Glutamatergic neuron (in vitro differentiated cells): ENCODE measurements around the gene WDR75. TPM values are rescaled to one million over a fixed set of nuclear protein-coding genes. Genes with fewer than 3 reads are reported as not detected.
A peak's percentile ranks its signal among the peaks of the same experiment; 100 is the strongest.

Experiments used
- DNase-seq: peaks from one replicate; pipeline ENCODE4 v3.0.0; 2022
- H3K27ac Mint-ChIP-seq: one replicate; pipeline ENCODE4 v1.8.0; 2020; ENCODE audit warnings: mild to moderate bottlenecking, mixed read lengths, inconsistent platforms; ENCODE audit not compliant: unreplicated experiment
- H3K27me3 Mint-ChIP-seq: one replicate; pipeline ENCODE4 v1.8.0; 2020; ENCODE audit warnings: mild to moderate bottlenecking, moderate library complexity, mixed read lengths, inconsistent platforms; ENCODE audit not compliant: unreplicated experiment
- H3K36me3 Mint-ChIP-seq: one replicate; pipeline ENCODE4 v1.8.0; 2020; ENCODE audit warnings: mild to moderate bottlenecking, mixed read lengths, inconsistent platforms; ENCODE audit not compliant: unreplicated experiment
- H3K4me1 Mint-ChIP-seq: one replicate; pipeline ENCODE4 v1.8.0; 2020; ENCODE audit warnings: mild to moderate bottlenecking, low read depth, mixed read lengths, inconsistent platforms; ENCODE audit not compliant: unreplicated experiment
- H3K4me3 Mint-ChIP-seq: one replicate; pipeline ENCODE4 v1.8.0; 2020; ENCODE audit warnings: mild to moderate bottlenecking, mixed read lengths, inconsistent platforms; ENCODE audit not compliant: unreplicated experiment
- H3K9me3 Mint-ChIP-seq: one replicate; pipeline ENCODE4 v1.8.0; 2020; ENCODE audit warnings: mild to moderate bottlenecking, moderate library complexity, mixed read lengths, inconsistent platforms; ENCODE audit not compliant: unreplicated experiment
- CTCF ChIP-seq: fragments of 200-600 bp; sonication (generic); IDR thresholded peaks from one replicate; pipeline ENCODE4 v1.5.0; 2021; ENCODE audit not compliant: partially characterized antibody, unreplicated experiment
- total RNA-seq: library from RNA; stranded (reverse); fragmentation: NEBNext Ultra II Directional; extraction: Animal tissue kit (Norgen Biotek cat#: 25700); gene quantifications from one replicate; pipeline ENCODE4 v1.2.1, GENCODE V29; 2021; ENCODE audit not compliant: unreplicated experiment

Gene WDR75
- total RNA-seq, 1 donor from 2014 or later, result 41.4 TPM

GRCh38 chr2:189439342-189439741 is 1.9 kb upstream of the WDR75 start:
- Mint-ChIP-seq H3K4me3 (no peak overlapping the region), H3K36me3 (no peaks in the 10 kb centered on the region), H3K27ac (no peak overlapping the region)

DNA sequence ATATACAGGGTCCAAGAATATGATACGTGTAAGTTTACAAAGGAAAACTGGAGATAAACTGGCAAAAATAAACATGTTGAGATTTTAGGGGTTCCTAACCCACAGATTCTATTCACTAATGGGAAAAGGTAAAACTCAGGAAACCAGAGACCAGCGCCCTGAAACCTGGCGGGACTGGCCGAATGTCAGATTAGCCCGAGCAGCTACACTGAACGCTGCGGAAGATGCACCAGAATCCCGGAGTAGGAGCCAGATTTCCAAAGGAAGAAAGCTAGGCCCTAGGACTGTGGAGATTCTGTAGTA is 679 bp upstream of the WDR75 start:
- Mint-ChIP-seq H3K27me3 (no peaks in the 10 kb centered on the region), H3K4me1 (no peaks in the 10 kb centered on the region), H3K27ac (peak overlapping the region; percentile 99), H3K36me3 (no peaks in the 10 kb centered on the region), H3K9me3 (peaks cover 6% of the 10 kb centered on the region), H3K4me3 (peak overlapping the region; percentile 99)
- no peak for TF ChIP-seq CTCF
- DNase-seq, result peak; percentile 32

More at GRCh38 chr2:189439342-189439741, 1.9 kb upstream of the WDR75 start:
- no peaks in the 10 kb centered on the region for H3K4me1 Mint-ChIP-seq
- no peak for DNase-seq
- peak; percentile 32 for TF ChIP-seq CTCF
- peaks cover 6% of the 10 kb centered on the region for H3K9me3 Mint-ChIP-seq
- no peaks in the 10 kb centered on the region for H3K27me3 Mint-ChIP-seq

- Mint-ChIP-seq H3K4me3 (peak overlapping the region; percentile 99), H3K36me3 (no peaks in the 10 kb centered on the region), H3K4me1 (no peaks in the 10 kb centered on the region), H3K27me3 (no peaks in the 10 kb centered on the region), H3K27ac (peak overlapping the region; percentile 99), H3K9me3 (peaks cover 6% of the 10 kb centered on the region)
- TF ChIP-seq CTCF, result no peak
- no peak for DNase-seq
Observed at GRCh38 chr2:189441709-189442074, 418 bp downstream of the WDR75 start.

DNA sequence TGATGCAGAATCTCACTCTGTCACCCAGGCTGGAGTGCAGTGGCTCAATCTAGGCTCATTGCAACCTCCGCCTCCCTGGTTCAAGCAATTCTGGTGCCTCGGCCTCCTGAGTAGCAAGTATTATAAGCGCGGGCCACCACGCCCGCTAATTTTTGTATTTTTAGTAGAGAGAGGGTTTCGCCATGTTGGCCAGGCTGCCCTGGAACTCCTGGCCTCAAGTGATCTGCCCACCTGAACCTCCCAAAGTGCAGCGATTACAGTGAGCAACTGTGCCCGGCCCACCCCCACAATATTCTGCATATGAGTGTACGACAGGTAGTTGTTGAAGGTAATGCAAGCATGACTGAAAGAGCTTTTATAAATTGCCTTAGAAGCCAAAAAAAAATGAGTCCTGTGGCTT is 1.2 kb downstream of the WDR75 start:
- peak overlapping the region; percentile 99 for H3K4me3 Mint-ChIP-seq

GRCh38 chr2:189444322-189444721 is 3.0 kb downstream of the WDR75 start:
- no peaks in the 10 kb centered on the region for H3K36me3 Mint-ChIP-seq
- no peak for TF ChIP-seq CTCF
- no peak overlapping the region for H3K4me3 Mint-ChIP-seq
- H3K27ac Mint-ChIP-seq, result no peak overlapping the region
- H3K27me3 Mint-ChIP-seq, result no peaks in the 10 kb centered on the region
- no peak for DNase-seq
- H3K4me1 Mint-ChIP-seq, result no peaks in the 10 kb centered on the region
- H3K9me3 Mint-ChIP-seq, result peaks cover 6% of the 10 kb centered on the region

More for the DNA sequence above, 1.2 kb downstream of the WDR75 start:
- Mint-ChIP-seq H3K9me3 (peaks cover 6% of the 10 kb centered on the region), H3K27me3 (no peaks in the 10 kb centered on the region), H3K27ac (no peak overlapping the region), H3K4me1 (no peaks in the 10 kb centered on the region), H3K36me3 (no peaks in the 10 kb centered on the region)
- TF ChIP-seq CTCF, result no peak
- no peak for DNase-seq
